Sigmoid colon (tissue), 7 donors: Measurements from ENCODE around the gene ISCA2. TPM values are rescaled to one million over a fixed set of nuclear protein-coding genes. Genes with fewer than 3 reads are reported as not detected.

Experiments
- DNase-seq: peaks from one replicate; pipeline ENCODE4 v3.0.0-alpha.2; 2019
- H3K27ac ChIP-seq, 4 donors: fragments of 200-600 bp; sonication (generic); one replicate each; pipeline ENCODE4 v1.5.1; 2016 to 2019; ENCODE audit warnings: mild to moderate bottlenecking in 1 of 4
- H3K27me3 ChIP-seq, 3 donors: fragments of 200-600 bp; sonication (generic); one replicate each; pipeline ENCODE4 v1.5.1; 2019; ENCODE audit warnings: mild to moderate bottlenecking in 1 of 3
- H3K36me3 ChIP-seq, 4 donors: fragments of 200-600 bp; sonication (generic); one replicate each; pipeline ENCODE4 v1.5.1; 2016 to 2019
- H3K4me1 ChIP-seq, 4 donors: fragments of 200-600 bp; sonication (generic); one replicate each; pipeline ENCODE4 v1.5.1; 2017 to 2019
- H3K4me3 ChIP-seq, 4 donors: fragments of 200-600 bp; sonication (generic); one replicate each; pipeline ENCODE4 v1.5.1; 2017 to 2019; ENCODE audit warnings: mild to moderate bottlenecking in 2 of 4, moderate library complexity in 1 of 4
- H3K9me3 ChIP-seq, 4 donors: fragments of 200-600 bp in 3 of 4; sonication (generic) in 3 of 4; one replicate each; pipeline versions ENCODE4 v1.5.1 to v1.6.1; 2013 to 2019
- EP300 ChIP-seq, 4 donors: sonication (generic); formaldehyde crosslinking; IDR thresholded peaks; one replicate each; pipeline ENCODE4 v1.6.1; 2017; ENCODE audit warnings: antibody characterized with exemption in 4 of 4
- POLR2A ChIP-seq, 2 donors: fragments of 450-650 bp; IDR thresholded peaks; one replicate each; pipeline ENCODE4 v1.6.1; 2016; ENCODE audit warnings: antibody characterized with exemption in 2 of 2, mild to moderate bottlenecking in 2 of 2, moderate library complexity in 2 of 2
- POLR2AphosphoS5 ChIP-seq, 4 donors: sonication (generic); formaldehyde crosslinking; IDR thresholded peaks; one replicate each; pipeline ENCODE4 v1.6.1; 2017; ENCODE audit warnings: antibody characterized with exemption in 4 of 4
- WGBS, 2 donors: extraction: QIAGEN DNeasy Blood & Tissue Kit; methylation state at CpG; one replicate each; pipeline ENCODE4 v1.1.7; 2013; 5-methylcytosine and 5-hydroxymethylcytosine counted together
- intact Hi-C: fragments of 100-400 bp; cut with DNase I; formaldehyde crosslinking; loops from one replicate; pipeline ENCODE4 v1.15.1; 2023
- polyA plus RNA-seq, 3 donors: library from polyadenylated mRNA; stranded (reverse); fragments of 200-250 nt; gene quantifications; one replicate each; pipeline ENCODE4 v1.2.3, GENCODE V29; 2013
- total RNA-seq, 4 donors: library from RNA; depleted of rRNA; stranded (reverse); fragments of >200 nt; gene quantifications; one replicate each; pipeline ENCODE4 v1.1.0, GENCODE V29; 2016
- TF ChIP-seq, protein P1 (sequence below), 4 experiments: fragments of 450-650 bp in 3 of 4; fragments of 200-600 bp in 1 of 4; IDR thresholded peaks; one replicate each; pipeline ENCODE4 v1.5.1; 2016 to 2019; ENCODE audit warnings: antibody characterized with exemption in 4 of 4, mild to moderate bottlenecking in 3 of 4, moderate library complexity in 2 of 4
- donor health status: healthy with polysubstance abuse.
- donor health status: Bipolar disorder and iron deficiency.
- donor health status: healthy.

ISCA2 gene
- total and polyA plus RNA-seq, 7 donors, result 8.6 to 59.0 (median 15.7) TPM

DNA sequence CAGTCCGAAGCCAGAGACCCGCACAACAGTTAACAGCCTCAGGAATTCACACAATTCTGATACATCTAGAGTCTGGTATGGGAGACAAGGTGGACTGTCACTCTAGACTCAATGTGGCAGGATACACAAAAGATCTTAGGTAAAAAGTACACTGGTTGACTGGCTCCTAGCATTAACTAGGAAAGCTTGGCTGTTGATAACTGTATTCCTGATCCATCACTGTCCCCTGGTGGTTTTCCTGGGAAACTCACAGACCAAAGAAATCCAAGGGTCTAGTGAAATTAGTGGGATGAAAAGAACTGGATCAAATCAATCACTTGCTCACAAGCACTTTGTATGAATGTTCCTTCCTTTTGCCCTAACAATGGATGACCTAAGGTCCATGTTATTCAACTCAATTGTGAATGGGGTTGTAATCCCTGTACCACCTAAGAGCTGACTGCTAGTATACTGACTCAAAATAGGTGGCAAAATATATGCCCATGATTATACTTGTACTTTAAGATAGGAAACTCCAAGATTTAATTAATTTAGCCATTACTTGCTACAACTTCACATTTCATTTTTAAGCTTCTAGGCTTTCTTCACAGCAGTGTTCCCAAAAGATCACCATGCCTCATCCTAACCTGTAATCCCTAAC, 14.4 kb upstream of the ISCA2 start:
- no peak overlapping the region for H3K27ac ChIP-seq
- DNase-seq, result no peak
- H3K36me3 ChIP-seq, result peaks cover 23 to 94% (median 31%) of the 10 kb centered on the region in 4 donors
- intact Hi-C loops, result no loop called here
- 93 to 95% methylated on average over 2 of the region's 2 CpGs for WGBS, 2 donors
- H3K27me3 ChIP-seq, result no peaks in the 10 kb centered on the region
- no peaks in the 10 kb centered on the region for H3K4me1 ChIP-seq
- no peak overlapping the region for H3K4me3 ChIP-seq
- TF ChIP-seq POLR2A (IDR thresholded peaks at IDR 0.05), result no peak
- TF ChIP-seq, protein P1, sequence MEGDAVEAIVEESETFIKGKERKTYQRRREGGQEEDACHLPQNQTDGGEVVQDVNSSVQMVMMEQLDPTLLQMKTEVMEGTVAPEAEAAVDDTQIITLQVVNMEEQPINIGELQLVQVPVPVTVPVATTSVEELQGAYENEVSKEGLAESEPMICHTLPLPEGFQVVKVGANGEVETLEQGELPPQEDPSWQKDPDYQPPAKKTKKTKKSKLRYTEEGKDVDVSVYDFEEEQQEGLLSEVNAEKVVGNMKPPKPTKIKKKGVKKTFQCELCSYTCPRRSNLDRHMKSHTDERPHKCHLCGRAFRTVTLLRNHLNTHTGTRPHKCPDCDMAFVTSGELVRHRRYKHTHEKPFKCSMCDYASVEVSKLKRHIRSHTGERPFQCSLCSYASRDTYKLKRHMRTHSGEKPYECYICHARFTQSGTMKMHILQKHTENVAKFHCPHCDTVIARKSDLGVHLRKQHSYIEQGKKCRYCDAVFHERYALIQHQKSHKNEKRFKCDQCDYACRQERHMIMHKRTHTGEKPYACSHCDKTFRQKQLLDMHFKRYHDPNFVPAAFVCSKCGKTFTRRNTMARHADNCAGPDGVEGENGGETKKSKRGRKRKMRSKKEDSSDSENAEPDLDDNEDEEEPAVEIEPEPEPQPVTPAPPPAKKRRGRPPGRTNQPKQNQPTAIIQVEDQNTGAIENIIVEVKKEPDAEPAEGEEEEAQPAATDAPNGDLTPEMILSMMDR (IDR thresholded peaks at IDR 0.05), result peak in 2 of 4 experiments; percentile 26 to 34
- H3K9me3 ChIP-seq, result no peaks in the 10 kb centered on the region

DNA sequence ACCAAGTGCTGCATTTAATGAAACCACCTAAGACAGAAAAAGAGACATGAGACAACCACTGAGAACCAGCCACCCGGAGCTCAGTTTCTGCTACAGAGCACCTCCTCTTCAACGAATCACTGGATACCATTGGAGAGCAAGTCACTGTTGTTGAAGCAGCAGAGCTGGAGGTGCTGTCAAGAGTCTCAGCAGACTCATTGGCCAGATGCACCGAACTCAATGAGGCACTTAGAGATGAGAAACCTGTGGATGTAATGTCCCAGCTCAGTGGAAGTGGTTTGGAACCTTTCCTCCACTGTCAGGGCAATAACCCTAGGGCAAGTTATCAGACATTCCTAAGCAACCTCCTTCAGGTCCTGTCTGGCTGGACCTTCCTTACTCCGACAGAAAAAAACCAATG, 13.5 kb upstream of the ISCA2 start:
- no peak for TF ChIP-seq POLR2A (IDR thresholded peaks at IDR 0.05)
- TF ChIP-seq, protein P1 (IDR thresholded peaks at IDR 0.05), result no peak
- no peak for TF ChIP-seq POLR2AphosphoS5 (IDR thresholded peaks at IDR 0.05)
- TF ChIP-seq EP300 (IDR thresholded peaks at IDR 0.05), result no peak
- H3K27me3 ChIP-seq, result no peaks in the 10 kb centered on the region
- no peaks in the 10 kb centered on the region for H3K9me3 ChIP-seq
- H3K36me3 ChIP-seq, result peaks cover 23 to 94% (median 30%) of the 10 kb centered on the region in 4 donors
- intact Hi-C loops, result no loop called here
- DNase-seq, result no peak
- H3K4me1 ChIP-seq, result no peaks in the 10 kb centered on the region
- WGBS, 2 donors, result 88 to 89% methylated on average over 4 of the region's 4 CpGs
- H3K27ac ChIP-seq, result no peak overlapping the region
- H3K4me3 ChIP-seq, result no peak overlapping the region

DNA sequence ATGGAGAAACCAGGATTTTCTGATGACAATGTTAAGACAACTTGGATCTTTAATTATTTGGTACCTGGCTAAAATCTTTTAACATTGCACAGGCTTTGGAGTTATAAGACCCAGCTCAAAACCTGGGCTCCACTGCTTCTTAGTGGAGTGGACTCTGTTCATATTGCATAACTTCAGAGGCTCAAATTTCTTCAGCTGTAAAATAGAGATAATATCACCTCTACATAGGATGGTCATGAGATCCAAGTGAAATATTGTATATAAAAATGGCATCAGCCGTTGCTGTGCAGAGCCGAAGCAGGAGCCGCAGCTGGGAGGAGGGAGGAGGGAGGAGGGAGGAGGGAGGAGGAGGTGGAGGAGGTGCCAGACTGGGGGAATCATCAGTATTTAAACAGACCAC, 11.0 kb upstream of the ISCA2 start:
- no peak overlapping the region for H3K4me3 ChIP-seq
- DNase-seq, result no peak
- H3K27ac ChIP-seq, result no peak overlapping the region
- TF ChIP-seq POLR2A (IDR thresholded peaks at IDR 0.05), result no peak
- TF ChIP-seq, protein P1 (IDR thresholded peaks at IDR 0.05), result no peak
- TF ChIP-seq EP300 (IDR thresholded peaks at IDR 0.05), result no peak
- no peak for TF ChIP-seq POLR2AphosphoS5 (IDR thresholded peaks at IDR 0.05)
- WGBS, 2 donors, result 89 to 93% methylated on average over 3 of the region's 3 CpGs
- H3K9me3 ChIP-seq, result no peaks in the 10 kb centered on the region
- intact Hi-C loops, result no loop called here
- H3K4me1 ChIP-seq, result no peaks in the 10 kb centered on the region
- no peaks in the 10 kb centered on the region for H3K27me3 ChIP-seq
- peaks cover 23 to 86% (median 35%) of the 10 kb centered on the region in 4 donors for H3K36me3 ChIP-seq

DNA sequence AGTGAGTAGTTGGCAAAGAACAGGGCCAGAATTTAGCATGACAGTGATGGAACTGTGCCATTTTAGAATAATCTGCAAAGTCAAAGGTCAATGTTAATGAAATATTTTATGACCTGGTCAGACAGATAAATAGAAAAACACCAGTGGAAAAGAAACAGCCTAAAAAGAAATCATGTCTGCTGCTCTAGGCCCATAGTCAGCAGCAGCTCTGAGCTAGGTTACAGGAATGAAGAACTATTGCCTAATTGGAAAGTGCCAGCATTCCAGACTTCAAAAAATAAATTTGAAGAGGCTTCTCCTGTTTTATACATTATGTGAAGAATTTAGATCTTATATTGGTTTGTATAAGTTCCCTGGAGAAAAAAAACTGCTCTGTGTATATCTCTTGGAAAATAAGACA, 10.2 kb upstream of the ISCA2 start:
- TF ChIP-seq EP300 (IDR thresholded peaks at IDR 0.05), result no peak
- TF ChIP-seq, protein P1 (IDR thresholded peaks at IDR 0.05), result no peak
- no peak for TF ChIP-seq POLR2A (IDR thresholded peaks at IDR 0.05)
- TF ChIP-seq POLR2AphosphoS5 (IDR thresholded peaks at IDR 0.05), result no peak
- intact Hi-C loops, result no loop called here
- H3K36me3 ChIP-seq, result peaks cover 23 to 78% (median 35%) of the 10 kb centered on the region in 4 donors

DNA sequence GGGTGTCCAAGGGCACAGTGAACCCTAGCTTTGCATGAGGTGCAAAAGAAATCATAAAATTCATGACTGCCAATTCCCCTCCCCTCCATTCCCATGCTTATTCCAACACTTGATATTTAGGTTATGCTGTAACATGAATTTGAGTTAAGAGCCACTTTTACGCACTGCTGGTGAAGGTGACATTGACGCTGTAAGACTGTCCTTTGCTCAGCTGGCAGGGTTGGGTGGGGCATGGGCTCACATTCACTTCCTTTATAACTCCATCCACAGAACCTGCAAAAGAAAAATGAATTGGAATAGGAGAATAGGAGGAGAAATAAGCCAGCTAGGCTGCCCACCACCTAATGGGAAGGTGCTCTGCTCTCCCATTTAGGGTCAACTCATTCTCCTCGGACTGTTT, 7.4 kb upstream of the ISCA2 start:
- intact Hi-C loops, result no loop called here
- Histone ChIP-seq H3K36me3 (peaks cover 9 to 50% (median 21%) of the 10 kb centered on the region in 4 donors), H3K4me3 (no peak overlapping the region), H3K27ac (no peak overlapping the region), H3K27me3 (no peaks in the 10 kb centered on the region), H3K9me3 (no peaks in the 10 kb centered on the region), H3K4me1 (peaks cover 0 to 7% (median 1%) of the 10 kb centered on the region in 4 donors)
- no peak for DNase-seq
- WGBS, 2 donors, result 58 to 83% methylated on average over 3 of the region's 3 CpGs
- no peak for TF ChIP-seq POLR2AphosphoS5 (IDR thresholded peaks at IDR 0.05)

More for the DNA sequence above, 10.2 kb upstream of the ISCA2 start:
- Histone ChIP-seq H3K4me3 (no peak overlapping the region), H3K4me1 (no peaks in the 10 kb centered on the region), H3K9me3 (no peaks in the 10 kb centered on the region), H3K27ac (no peak overlapping the region), H3K27me3 (no peaks in the 10 kb centered on the region)
- DNase-seq, result no peak
